Measurements from ENCODE around the gene ITGA8.
"Not testable (repeated sequence)": the region's sequence is repeated elsewhere in the genome, so short reads cannot be mapped to it uniquely, and the experiment has no call there.

The ITGA8 gene

GRCh38 chr10:15719899-15720634 lies at the start of gene ITGA8:
Gene ITGA8, minus strand, starts transcription at chr10:15719922. Its CDS starts 151 bp downstream, at chr10:15719771.
- peak; percentile 57 for TF ChIP-seq CTCF (conservative IDR thresholded peaks at IDR 0.05; ENCODE audit: control insufficient read depth, insufficient read depth, low read depth, low read length)
- H3K4me3 ChIP-seq (ENCODE audit: control insufficient read depth, low read depth, low read length) = peak within 1 kb of the TSS; percentile 7
- DNase-seq (ENCODE audit: low read depth) = peak; percentile 39

GRCh38 chr10:15764892-15765454 lies 45.3 kb upstream of the ITGA8 start:
- DNase-seq (ENCODE audit: low read depth) = no peak
- no peak overlapping the region for H3K4me3 ChIP-seq (ENCODE audit: control insufficient read depth, low read depth, low read length)
- TF ChIP-seq CTCF (conservative IDR thresholded peaks at IDR 0.05; ENCODE audit: control insufficient read depth, insufficient read depth, low read depth, low read length) = no peak

GRCh38 chr10:15763006-15763405 lies 43.3 kb upstream of the ITGA8 start:
- H3K4me3 ChIP-seq (ENCODE audit: control insufficient read depth, low read depth, low read length) = no peak overlapping the region
- DNase-seq (ENCODE audit: low read depth) = no peak
- TF ChIP-seq CTCF (conservative IDR thresholded peaks at IDR 0.05; ENCODE audit: control insufficient read depth, insufficient read depth, low read depth, low read length) = no peak

GRCh38 chr10:15762239-15762638 lies 42.5 kb upstream of the ITGA8 start:
- H3K4me3 ChIP-seq (ENCODE audit: control insufficient read depth, low read depth, low read length); DNase-seq (ENCODE audit: low read depth): not testable (repeated sequence)

- DNase-seq (ENCODE audit: low read depth); H3K4me3 ChIP-seq (ENCODE audit: control insufficient read depth, low read depth, low read length): not testable (repeated sequence)
Measured at GRCh38 chr10:15761224-15761623, 41.5 kb upstream of the ITGA8 start.

- H3K4me3 ChIP-seq (ENCODE audit: control insufficient read depth, low read depth, low read length) = no peak overlapping the region
- no peak for DNase-seq (ENCODE audit: low read depth)
- TF ChIP-seq CTCF (conservative IDR thresholded peaks at IDR 0.05; ENCODE audit: control insufficient read depth, insufficient read depth, low read depth, low read length) = no peak
Measured at GRCh38 chr10:15760681-15761080, 41.0 kb upstream of the ITGA8 start.

- TF ChIP-seq CTCF (conservative IDR thresholded peaks at IDR 0.05; ENCODE audit: control insufficient read depth, insufficient read depth, low read depth, low read length) = no peak
- no peak for DNase-seq (ENCODE audit: low read depth)
- H3K4me3 ChIP-seq (ENCODE audit: control insufficient read depth, low read depth, low read length) = no peak overlapping the region
Measured at GRCh38 chr10:15759265-15759664, 39.5 kb upstream of the ITGA8 start.

- no peak overlapping the region for H3K4me3 ChIP-seq (ENCODE audit: control insufficient read depth, low read depth, low read length)
- no peak for DNase-seq (ENCODE audit: low read depth)
- no peak for TF ChIP-seq CTCF (conservative IDR thresholded peaks at IDR 0.05; ENCODE audit: control insufficient read depth, insufficient read depth, low read depth, low read length)
Measured at GRCh38 chr10:15758618-15759017, 38.9 kb upstream of the ITGA8 start.
